Measurements from ENCODE around the gene PCDHGA3.
"Not testable (repeated sequence)": the region's sequence is repeated elsewhere in the genome, so short reads cannot be mapped to it uniquely, and the experiment has no call there.

Gene PCDHGA3

GRCh38 chr5:141382469-141383294, 39.1 kb downstream of the PCDHGA3 start, which contains the start of gene PCDHGA7:
Gene PCDHGA7, plus strand, starts transcription at chr5:141382742. Its CDS starts 158 bp downstream, at chr5:141382900.
- no peak for DNase-seq (ENCODE audit: low read depth in 2 of 2)

GRCh38 chr5:141383345-141383744, 39.7 kb downstream of the PCDHGA3 start:
- no peak for DNase-seq (ENCODE audit: low read depth in 2 of 2)

DNA sequence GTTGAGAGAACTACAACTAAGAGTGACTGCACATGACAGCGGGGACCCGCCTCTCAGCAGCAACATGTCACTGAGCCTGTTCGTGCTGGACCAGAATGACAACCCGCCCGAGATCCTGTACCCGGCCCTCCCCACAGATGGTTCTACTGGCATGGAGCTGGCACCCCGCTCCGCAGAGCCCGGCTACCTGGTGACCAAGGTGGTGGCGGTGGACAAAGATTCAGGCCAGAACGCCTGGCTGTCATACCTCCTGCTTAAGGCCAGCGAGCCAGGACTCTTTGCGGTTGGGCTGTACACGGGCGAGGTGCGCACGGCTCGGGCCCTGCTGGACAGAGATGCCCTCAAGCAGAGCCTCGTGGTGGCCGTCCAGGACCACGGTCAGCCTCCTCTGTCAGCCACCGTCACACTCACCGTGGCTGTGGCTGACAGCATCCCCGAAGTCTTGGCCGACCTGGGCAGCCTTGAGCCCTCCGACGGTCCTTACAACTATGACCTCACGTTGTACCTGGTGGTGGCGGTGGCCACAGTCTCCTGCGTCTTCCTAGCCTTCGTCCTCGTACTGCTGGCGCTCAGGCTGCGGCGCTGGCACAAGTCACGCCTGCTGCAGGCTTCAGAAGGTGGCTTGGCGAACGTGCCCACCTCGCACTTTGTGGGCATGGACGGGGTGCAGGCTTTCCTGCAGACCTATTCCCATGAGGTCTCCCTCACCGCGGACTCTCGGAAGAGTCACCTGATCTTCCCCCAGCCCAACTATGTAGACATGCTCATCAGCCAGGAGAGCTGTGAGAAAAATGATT, 41.0 kb downstream of the PCDHGA3 start:
- no peak for DNase-seq (ENCODE audit: low read depth in 2 of 2)

DNA sequence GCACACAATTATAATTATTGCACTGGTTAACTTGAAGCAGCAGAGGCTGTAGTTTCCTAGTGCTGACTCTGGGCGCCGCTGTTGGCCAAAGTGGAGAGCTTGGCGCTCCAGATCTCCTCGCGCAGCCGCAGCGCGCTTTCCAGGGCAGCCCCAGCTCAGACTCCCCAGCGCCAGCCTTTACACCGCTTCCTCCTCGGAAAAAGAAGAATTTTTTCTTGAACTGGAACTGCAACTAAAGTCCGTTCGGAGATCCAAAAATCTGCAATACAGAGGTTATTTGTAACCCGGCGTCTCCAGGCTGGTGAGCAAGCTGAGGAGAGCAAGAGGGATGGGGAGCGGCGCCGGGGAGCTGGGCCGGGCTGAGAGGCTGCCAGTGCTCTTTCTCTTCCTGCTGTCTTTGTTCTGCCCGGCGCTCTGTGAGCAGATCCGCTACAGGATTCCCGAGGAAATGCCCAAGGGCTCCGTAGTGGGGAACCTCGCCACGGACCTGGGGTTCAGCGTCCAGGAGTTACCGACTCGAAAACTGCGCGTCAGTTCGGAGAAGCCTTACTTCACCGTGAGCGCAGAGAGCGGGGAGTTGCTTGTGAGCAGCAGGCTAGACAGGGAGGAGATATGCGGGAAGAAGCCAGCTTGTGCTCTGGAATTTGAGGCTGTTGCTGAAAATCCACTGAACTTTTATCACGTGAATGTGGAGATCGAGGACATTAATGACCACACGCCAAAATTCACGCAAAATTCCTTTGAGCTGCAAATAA, 44.1 kb downstream of the PCDHGA3 start, which contains the start of gene PCDHGB4:
Gene PCDHGB4 (plus strand): TSS at position 142 of the 755 bp plus-strand sequence. CDS start 187 bp downstream, at position 329.
- not testable (repeated sequence) for DNase-seq (ENCODE audit: low read depth in 2 of 2)

DNA sequence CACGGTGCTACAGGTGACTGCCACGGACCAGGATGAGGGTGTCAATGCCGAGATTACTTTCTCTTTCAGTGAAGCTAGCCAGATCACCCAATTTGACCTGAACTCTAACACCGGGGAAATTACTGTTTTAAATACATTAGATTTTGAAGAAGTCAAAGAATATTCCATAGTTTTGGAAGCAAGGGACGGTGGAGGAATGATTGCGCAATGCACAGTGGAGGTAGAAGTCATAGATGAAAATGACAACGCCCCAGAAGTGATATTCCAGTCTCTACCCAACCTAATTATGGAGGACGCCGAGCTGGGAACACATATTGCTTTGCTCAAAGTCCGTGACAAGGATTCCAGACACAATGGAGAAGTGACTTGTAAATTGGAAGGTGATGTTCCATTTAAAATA, 45.0 kb downstream of the PCDHGA3 start:
- DNase-seq (ENCODE audit: low read depth in 2 of 2), result no peak

GRCh38 chr5:141389153-141390042, 45.8 kb downstream of the PCDHGA3 start:
- no peak for DNase-seq (ENCODE audit: low read depth in 2 of 2)

DNA sequence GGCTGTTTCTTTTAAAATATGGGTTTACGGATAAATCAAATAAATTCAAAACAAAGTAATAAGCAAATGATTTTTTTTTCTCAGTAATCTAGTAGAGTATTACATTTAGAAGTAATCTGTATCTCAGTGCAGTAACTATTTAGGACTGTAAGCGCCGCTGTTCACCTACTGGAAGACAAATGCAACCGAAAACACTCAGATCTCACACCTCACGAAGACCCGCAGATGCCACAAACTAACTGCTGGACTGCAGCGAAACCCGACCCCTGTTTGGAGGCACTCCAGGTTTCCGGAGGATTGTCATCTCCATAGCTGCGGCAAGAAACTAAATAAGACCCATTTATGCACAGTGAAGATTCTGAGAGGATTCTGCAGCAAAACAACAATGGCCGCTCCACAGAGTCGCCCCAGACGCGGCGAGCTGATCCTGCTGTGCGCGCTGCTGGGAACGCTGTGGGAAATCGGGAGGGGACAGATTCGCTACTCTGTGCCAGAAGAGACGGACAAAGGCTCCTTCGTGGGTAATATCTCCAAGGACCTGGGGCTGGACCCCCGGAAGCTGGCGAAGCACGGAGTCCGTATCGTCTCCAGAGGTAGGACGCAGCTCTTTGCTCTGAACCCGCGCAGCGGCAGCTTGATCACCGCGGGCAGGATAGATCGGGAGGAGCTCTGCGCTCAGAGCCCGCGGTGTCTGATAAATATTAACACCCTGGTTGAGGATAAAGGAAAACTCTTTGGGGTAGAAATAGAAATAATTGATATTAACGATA, 49.0 kb downstream of the PCDHGA3 start, which contains the start of gene PCDHGA8:
Gene PCDHGA8 (plus strand): TSS at position 205 of the 770 bp plus-strand sequence. CDS start 181 bp downstream, at position 386.
- no peak for DNase-seq (ENCODE audit: low read depth in 2 of 2)

DNA sequence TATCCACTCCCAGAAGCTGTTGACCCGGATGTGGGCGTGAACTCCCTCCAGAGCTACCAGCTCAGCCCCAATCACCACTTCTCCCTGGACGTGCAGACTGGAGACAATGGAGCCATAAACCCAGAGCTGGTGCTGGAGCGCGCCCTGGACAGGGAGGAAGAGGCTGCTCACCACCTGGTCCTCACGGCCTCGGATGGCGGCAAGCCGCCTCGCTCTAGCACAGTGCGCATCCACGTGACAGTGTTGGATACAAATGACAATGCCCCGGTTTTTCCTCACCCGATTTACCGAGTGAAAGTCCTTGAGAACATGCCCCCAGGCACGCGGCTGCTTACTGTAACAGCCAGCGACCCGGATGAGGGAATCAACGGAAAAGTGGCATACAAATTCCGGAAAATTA, 49.6 kb downstream of the PCDHGA3 start:
- no peak for DNase-seq (ENCODE audit: low read depth in 2 of 2)

GRCh38 chr5:141394401-141395187, 51.0 kb downstream of the PCDHGA3 start:
- DNase-seq (ENCODE audit: low read depth in 2 of 2), result not testable (repeated sequence)

Measured in stimulated activated CD4-positive, alpha-beta T cell treated with anti-CD3 and anti-CD28 coated beads, Interleukin-4, amount 100 ng/mL, for 48 hours (primary cell).